GM21786 (cell line): Measurements from ENCODE around the gene GPR158.
"Not testable (repeated sequence)": the region's sequence is repeated elsewhere in the genome, so short reads cannot be mapped to it uniquely, and the experiment has no call there.

ENCODE experiments used
- ATAC-seq: cut with Tn5 transposase; IDR thresholded peaks from one replicate; pipeline ENCODE4 v1.9.1; 2021; ENCODE audit not compliant: unreplicated experiment

The GPR158 gene

DNA sequence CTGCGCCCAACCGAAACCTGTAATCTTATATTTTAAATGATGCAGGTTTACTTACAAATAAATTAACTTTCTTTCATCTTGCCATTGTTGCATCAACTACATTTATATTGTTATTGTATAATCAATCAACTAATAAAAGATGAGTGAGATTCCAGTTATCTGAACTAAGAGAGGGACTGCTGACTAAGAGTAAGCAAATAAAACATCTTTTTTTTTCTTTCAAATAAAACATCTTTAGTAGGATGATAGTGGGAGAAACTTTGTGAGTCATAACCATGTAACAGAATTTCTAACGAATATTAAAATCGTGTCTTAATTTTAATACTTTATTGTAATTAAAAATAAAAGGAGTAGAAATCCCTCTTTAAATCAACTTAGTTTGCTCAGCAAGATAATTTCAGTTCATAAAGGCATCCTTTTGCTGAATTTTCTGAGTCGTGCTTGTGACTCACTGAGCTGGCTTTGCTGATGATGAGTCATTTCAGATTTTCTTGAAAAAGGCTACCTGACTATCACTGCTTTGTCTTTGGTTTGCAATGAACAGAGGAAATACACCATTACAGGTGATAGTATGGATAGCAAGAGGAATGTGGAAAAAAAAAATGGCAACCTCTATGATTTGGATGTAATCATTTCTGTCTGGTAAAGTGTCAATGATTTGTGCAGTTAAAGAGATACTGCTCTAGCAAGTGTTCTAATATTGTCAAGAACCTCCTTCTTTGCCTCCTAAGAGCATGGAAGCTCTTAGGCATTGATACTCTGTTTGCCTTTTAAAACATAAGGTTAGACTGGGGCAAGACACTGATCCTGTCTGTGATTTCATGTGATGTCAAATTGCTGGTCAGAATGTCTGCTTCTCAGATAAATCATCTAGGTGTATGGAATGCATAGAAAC lies 119.5 kb downstream of the GPR158 start:
- ATAC-seq, result no peak

DNA sequence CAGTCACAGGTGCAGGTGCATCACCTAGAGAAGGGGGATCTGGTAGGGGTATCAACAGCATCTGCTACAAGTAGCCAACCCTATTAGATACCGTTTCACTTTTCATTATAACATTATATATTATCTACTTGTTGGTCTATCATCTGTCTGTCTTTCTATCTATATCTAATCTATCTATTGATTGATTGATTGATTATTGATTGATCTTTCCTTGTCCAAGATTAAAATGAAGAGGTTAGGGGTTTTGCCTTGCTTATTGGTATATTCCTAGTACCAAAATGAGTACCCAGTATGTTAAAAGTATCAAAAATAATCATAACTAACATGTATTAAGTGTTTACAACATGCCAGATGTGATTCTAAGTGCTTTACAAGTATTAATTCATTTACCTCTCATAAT lies 121.5 kb downstream of the GPR158 start:
- ATAC-seq, result no peak

DNA sequence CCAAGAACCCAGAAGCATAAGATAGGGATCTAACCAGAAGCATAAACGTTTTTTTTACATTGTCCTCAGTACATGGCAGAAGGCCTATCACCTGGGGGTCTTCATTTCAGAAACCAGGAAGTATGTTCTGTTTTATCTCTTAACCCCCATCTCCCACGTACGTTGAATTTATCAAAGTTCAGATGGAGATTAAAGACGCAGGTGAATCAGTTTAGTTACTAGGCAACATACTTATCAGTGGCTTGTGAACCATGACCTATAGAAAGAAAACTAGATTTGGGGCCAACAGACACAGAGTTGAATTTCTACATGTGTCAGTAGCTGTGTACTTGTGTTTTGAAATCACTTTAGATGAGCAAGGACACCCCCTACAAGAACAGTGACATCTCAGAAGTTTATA lies 122.7 kb downstream of the GPR158 start:
- ATAC-seq, result no peak

DNA sequence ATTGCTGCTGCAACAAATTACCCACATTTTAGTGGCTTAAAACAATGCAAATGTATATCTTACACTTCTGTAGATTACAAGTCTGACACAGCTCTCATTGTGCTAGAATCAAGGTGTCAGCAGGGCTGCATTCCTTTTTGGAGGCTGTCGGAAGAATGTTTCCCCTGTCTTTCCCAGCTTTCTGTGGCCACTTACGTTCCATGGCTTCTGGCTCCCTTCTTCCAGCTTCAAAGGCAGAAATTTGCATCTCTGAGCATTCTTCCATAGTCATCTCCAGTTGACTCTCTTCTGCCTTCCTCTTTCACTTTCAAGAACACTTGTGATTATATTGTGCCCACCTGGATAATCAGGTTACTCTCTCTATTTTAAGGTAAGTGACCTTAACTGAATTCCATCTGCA lies 125.3 kb downstream of the GPR158 start:
- ATAC-seq, result no peak

GRCh38 chr10:25304606-25305005 lies 129.8 kb downstream of the GPR158 start:
- ATAC-seq, result no peak

GRCh38 chr10:25306386-25306785 lies 131.6 kb downstream of the GPR158 start:
- no peak for ATAC-seq

- ATAC-seq, result no peak
Observed at GRCh38 chr10:25308278-25308677, 133.5 kb downstream of the GPR158 start.

DNA sequence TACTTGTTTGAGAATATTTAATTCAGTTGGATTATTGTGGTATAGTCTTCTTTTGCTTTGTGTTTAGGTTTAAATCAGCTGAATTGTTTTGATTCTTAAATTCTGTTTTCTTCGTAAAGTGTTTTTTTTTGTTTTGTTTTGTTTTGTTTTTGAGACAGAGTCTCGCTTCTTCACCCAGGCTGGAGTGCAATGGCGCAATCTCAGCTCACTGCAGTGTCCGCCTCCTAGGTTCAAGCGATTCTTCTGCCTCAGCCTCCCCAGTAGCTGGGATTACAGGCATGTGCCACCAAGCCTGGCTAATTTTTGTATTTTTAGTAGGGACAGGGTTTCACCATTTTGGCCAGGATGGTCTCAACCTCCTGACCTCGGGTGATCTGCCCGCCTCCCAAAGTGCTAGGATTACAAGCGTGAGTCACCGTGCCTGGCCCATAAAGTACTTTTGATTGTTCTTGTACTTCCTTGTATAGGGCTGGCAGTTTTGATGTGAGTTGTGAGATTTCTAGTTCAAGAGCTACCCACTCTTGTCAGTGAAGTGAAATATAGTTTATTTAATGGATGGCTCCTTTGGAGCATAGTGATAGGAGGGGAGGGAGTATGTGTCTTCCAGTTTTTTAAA lies 142.9 kb downstream of the GPR158 start:
- not testable (repeated sequence) for ATAC-seq

DNA sequence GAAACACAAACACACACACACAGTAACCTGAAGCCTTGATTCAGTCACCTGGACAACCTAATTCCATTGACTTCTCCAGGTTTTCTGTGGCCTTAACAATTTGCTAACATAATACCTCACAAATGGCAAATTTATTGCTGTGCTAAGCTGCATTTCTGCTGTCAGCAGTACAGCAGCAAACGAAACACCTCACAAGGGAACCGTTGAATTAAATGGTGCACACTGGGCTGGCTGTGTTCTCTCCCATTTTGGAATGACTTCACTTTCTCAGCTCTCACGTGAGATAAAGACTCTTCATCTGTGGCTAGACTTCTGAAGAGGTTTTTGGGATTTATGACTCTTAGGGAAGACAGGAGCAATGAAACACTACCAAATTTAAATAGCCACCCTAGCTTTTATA lies 152.5 kb downstream of the GPR158 start:
- ATAC-seq, result no peak

- ATAC-seq, result no peak
Observed at GRCh38 chr10:25328361-25328760, 153.6 kb downstream of the GPR158 start.

- ATAC-seq, result not testable (repeated sequence)
Observed at GRCh38 chr10:25329587-25329986, 154.8 kb downstream of the GPR158 start.

DNA sequence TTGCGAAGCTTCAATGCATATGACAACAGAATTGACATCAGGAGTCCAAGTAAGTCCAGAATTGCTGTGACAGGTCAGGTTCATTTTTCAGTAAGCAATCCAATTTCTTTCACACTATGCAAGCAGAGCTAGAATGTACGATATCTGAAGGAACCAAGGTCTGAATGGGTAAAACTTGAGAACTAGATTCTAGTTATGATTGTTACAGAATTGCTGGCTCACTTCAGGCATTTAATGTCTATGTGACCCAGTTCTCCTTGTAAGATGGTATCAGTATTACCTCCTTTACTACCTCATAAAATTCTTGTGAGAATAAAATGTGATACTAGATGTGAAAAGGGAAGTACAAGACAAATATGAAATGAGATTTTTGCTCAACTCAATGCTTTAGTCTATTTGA lies 159.6 kb downstream of the GPR158 start:
- ATAC-seq, result no peak

- ATAC-seq, result no peak
Observed at GRCh38 chr10:25336330-25336729, 161.5 kb downstream of the GPR158 start.

DNA sequence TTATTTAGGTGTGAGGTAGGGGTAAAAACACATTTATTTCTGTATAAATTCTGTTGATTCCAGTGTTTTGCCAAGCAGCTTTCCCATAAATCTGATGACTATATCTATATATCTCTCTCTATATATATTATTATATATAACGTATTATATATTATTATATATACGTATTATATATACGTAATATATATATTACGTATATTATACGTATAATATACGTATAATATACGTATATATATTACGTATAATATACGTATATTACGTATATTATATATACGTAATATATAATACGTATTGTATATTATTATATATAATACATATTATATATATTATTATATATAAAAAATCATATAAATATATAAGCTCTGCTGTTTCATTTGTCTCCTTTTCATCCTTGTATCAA lies 163.5 kb downstream of the GPR158 start:
- ATAC-seq, result no peak

- ATAC-seq, result no peak
Observed at GRCh38 chr10:25339966-25340365, 165.2 kb downstream of the GPR158 start.

GRCh38 chr10:25349520-25349919 lies 174.7 kb downstream of the GPR158 start:
- no peak for ATAC-seq

GRCh38 chr10:25356609-25357008 lies 181.8 kb downstream of the GPR158 start:
- ATAC-seq, result no peak

DNA sequence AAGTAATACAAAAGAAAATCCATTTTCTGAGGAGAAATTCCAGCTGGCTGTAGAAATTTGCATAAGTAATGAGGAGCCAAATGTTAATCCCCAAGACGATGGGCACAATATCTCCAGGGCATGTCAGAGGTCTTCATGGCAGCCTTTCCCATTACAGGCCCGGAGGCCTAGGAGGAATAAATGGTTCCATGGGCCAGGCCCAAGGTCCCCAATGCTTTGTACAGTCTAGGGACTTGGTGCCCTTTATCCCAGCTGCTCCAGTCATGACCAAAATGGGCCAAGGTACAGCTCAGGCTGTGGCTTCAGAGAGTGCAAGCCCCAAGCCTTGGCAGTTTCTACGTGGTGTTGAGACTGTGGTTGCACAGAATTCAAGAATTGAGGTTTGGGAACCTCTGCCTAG lies 182.5 kb downstream of the GPR158 start:
- ATAC-seq, result no peak

DNA sequence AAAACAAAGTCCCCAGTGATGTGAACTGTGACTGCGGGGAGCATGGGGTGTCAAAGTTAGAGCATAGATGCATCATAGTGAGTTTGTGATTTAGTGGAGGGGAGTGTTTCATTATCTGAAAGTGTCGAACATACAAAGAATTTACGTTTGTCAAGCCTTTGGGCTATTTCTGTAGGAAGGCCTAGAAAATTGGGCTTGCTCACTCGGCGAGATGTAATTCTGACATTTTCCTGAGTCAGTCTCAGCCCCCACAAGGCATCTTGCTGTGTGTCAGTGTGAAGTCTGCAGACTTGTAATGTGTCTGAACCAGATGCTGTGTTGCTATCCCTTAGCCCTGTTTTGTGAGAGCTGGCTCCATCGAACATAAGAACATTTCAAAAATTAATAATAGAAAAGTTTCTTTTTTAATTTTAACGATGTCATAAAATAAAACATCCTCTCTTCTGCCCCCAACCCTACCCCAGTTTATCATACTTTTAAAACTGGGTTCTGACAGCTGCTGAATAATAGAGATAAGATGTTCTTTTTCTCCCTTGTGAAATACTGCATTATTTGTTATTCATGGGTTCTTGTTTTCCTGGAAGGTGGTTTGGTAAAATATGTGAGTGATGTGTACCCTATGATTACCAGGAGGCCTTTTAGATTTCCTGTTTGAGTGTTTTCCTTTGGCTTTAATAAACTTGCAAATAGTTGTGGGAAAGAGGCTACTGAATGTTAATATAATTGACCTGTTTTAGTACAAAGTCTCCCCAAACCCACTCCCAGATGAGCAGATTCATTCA lies 207.4 kb downstream of the GPR158 start:
- ATAC-seq, result no peak

GRCh38 chr10:25382901-25383300 lies 208.1 kb downstream of the GPR158 start:
- ATAC-seq, result not testable (repeated sequence)

- no peak for ATAC-seq
Observed at GRCh38 chr10:25383686-25384085, 208.9 kb downstream of the GPR158 start.

DNA sequence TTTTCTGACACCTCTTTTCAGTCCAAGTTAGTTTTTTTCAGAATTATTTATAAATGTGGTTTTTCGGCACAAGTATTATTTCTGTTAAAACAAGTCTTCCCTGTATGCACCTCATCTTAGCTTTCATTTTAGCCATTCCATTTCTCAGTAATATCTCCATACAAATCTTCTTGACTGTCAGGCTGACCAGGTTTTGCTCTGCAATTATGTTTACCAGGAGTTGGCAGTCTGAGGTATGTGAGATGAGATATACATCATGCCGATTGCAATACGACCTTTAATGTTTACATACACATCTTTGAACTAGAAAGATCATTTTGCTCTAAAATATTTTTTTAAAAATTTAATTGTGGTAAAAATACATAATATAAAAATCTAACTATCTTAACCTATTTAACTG lies 209.8 kb downstream of the GPR158 start:
- ATAC-seq, result no peak
